ENCODE data around the gene CT45A1.
"Not testable (repeated sequence)": the region's sequence is repeated elsewhere in the genome, so short reads cannot be mapped to it uniquely, and the experiment has no call there.

Gene CT45A1

DNA sequence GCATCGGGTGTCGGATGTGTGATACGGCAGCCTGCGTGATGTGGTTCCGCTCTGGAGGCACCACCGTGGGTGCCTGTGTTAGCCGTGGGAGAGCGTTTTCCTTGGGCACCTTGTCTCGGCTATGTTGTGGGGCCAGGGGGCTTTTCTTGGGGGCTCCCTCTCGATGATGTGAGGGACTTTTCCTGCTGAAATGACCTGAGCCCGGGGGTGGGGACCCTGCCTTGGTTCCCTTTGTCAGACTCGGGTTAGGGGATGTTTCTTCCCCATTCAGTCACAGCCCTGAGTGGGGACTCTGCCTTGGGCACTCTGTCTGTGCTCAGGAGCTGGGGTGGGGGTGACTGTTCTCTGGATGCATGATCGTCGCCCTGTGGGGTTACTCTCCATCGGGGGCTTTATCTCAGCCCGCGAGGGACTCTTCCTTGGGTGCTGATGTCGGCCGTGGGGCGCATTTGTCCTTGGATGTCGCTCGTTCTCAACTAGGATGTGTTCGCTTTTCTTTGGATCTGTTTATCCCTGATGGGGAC lies 27.8 kb downstream of the CT45A1 start:
- ATAC-seq (ENCODE audit: low read depth) (no peak), DNase-seq (ENCODE audit: low spot score) (no peak)
- no peaks in the 10 kb centered on the region for H3K4me1 ChIP-seq (ENCODE audit: insufficient read depth, poor library complexity, severe bottlenecking)
- H3K27ac ChIP-seq (ENCODE audit: poor library complexity, severe bottlenecking): no peak overlapping the region
- no peak overlapping the region for H3K4me3 ChIP-seq (ENCODE audit: severe bottlenecking)
- H3K27me3 ChIP-seq (ENCODE audit: insufficient read depth, poor library complexity, severe bottlenecking): no peaks in the 10 kb centered on the region
- no peaks in the 10 kb centered on the region for H3K9me3 ChIP-seq (ENCODE audit: severe bottlenecking)
- TF ChIP-seq, protein P1, sequence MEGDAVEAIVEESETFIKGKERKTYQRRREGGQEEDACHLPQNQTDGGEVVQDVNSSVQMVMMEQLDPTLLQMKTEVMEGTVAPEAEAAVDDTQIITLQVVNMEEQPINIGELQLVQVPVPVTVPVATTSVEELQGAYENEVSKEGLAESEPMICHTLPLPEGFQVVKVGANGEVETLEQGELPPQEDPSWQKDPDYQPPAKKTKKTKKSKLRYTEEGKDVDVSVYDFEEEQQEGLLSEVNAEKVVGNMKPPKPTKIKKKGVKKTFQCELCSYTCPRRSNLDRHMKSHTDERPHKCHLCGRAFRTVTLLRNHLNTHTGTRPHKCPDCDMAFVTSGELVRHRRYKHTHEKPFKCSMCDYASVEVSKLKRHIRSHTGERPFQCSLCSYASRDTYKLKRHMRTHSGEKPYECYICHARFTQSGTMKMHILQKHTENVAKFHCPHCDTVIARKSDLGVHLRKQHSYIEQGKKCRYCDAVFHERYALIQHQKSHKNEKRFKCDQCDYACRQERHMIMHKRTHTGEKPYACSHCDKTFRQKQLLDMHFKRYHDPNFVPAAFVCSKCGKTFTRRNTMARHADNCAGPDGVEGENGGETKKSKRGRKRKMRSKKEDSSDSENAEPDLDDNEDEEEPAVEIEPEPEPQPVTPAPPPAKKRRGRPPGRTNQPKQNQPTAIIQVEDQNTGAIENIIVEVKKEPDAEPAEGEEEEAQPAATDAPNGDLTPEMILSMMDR (IDR thresholded peaks at IDR 0.05; ENCODE audit: poor library complexity, severe bottlenecking): no peak
- H3K36me3 ChIP-seq (ENCODE audit: low read depth): no peaks in the 10 kb centered on the region

DNA sequence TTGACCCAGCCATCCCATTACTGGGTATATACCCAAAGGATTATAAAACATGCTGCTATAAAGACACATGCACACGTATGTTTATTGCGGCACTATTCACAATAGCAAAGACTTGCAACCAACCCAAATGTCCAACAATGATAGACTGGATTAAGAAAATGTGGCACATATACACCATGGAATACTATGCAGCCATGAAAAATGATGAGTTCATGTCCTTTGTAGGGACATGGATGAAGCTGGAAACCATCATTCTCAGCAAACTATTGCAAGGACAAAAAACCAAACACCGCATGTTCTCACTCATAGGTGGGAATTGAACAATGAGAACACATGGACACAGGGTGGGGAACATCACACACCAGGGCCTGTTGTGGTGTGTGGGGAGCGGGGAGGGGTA lies 31.3 kb downstream of the CT45A1 start:
- not testable (repeated sequence) for H3K4me3 ChIP-seq (ENCODE audit: severe bottlenecking); H3K27me3 ChIP-seq (ENCODE audit: insufficient read depth, poor library complexity, severe bottlenecking); ATAC-seq (ENCODE audit: low read depth); H3K36me3 ChIP-seq (ENCODE audit: low read depth); DNase-seq (ENCODE audit: low spot score); H3K4me1 ChIP-seq (ENCODE audit: insufficient read depth, poor library complexity, severe bottlenecking); H3K9me3 ChIP-seq (ENCODE audit: severe bottlenecking); H3K27ac ChIP-seq (ENCODE audit: poor library complexity, severe bottlenecking)

DNA sequence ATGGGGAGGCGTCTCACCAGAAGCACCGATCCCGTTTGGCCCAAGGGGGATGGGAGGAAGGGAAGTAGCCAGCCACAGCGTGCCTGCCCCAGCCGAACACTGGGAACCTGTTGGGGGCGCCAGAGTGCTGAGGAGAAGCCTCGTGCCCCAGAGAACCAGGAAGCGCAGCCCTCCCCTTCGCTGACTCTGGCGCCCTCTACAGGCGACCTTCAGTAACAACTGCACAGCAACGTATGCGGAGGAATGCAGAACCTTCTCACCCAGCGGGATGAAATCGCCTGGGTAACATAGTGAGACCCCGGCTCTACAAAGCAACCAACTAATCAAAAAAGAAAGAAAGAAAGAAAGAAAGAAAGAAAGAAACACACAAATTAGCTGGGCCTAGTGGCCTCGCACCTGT lies 54.7 kb downstream of the CT45A1 start, which contains the start of gene CT45A3:
Gene CT45A3 (minus strand): TSS at position 101 of the 400 bp plus-strand sequence. CDS start 3,747 bp downstream, outside the sequence.
- not testable (repeated sequence) for H3K4me1 ChIP-seq (ENCODE audit: insufficient read depth, poor library complexity, severe bottlenecking); DNase-seq (ENCODE audit: low spot score); H3K27me3 ChIP-seq (ENCODE audit: insufficient read depth, poor library complexity, severe bottlenecking); H3K36me3 ChIP-seq (ENCODE audit: low read depth); H3K9me3 ChIP-seq (ENCODE audit: severe bottlenecking); H3K4me3 ChIP-seq (ENCODE audit: severe bottlenecking); ATAC-seq (ENCODE audit: low read depth); H3K27ac ChIP-seq (ENCODE audit: poor library complexity, severe bottlenecking)

All from RWPE2 (cell line).